ENCODE data around the gene GPSM1.

The GPSM1 gene

DNA sequence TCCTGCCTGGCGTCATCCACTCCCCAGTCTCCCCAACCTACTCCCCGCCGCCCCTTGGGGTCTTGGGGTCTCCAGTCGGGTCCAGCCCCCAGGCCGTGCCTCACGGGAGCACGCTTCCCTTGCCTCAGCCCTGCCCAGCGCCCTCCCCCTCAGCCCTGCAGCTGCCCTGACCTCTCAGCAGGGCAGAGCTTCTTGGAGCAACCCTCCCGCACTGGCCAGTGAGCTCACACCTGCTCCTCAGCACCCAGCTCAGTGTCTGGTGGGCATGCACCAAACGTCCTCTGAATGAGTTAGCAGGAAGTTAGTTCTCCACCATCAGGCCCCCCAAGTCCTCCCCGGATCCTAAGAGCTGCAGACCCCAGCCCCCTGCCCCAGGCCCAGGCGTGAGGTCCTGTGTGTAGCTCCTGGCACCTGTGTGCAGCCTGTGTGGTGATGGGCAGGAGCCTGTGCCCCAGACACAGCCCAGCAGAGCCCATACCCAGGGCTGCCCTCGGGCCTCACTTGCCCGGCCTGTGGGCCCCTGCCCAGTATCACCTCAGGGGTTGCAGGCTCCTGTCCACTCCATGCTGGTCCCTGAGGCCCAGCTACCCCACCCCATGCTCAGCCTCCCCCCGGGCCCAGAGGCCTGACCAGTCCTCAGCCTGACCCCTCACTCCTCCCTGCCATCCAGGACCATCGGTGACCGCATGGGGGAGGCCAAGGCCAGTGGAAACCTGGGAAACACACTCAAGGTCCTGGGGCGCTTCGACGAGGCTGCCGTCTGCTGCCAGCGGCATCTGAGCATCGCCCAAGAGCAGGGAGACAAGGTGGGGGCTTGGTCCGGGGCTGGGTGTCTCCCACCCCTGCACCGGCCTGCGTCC, 8.2 kb downstream of the GPSM1 start:
- DNase-seq = no peak

DNA sequence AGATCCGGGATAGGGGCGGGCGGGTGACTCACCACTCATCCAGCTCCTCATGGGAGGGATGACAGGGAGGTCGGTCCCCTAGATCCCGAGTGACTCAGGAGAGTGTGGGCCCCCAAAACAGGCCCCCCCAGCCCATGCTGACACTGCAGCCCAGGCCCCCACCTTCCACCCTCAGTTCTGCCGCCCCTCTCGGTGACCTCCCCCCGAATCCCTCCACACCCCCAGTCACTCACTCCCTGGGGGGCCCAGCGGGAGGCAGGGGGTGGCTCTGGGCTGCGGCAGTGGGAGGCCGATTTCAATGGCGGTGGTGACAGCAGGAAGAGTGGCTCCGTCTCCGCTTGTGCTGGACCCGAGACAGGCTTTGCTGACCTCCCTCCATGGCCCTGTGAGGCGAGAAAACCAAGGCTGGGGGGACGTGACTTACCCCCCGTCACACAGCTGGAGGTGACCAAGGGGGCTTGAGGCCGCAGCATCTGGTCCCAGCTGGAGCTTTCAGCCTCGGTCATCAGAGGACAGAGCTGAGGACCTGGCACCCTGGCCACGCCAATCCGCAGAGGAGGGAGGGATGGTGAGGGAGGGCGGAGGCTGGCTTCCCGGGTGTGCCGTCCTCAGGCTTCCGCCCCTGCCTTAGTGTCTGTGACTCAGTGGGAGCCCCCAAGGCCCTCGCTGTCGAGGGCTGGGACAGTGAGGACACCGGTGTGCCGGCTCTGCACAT, 9.0 kb downstream of the GPSM1 start:
- DNase-seq = no peak

DNA sequence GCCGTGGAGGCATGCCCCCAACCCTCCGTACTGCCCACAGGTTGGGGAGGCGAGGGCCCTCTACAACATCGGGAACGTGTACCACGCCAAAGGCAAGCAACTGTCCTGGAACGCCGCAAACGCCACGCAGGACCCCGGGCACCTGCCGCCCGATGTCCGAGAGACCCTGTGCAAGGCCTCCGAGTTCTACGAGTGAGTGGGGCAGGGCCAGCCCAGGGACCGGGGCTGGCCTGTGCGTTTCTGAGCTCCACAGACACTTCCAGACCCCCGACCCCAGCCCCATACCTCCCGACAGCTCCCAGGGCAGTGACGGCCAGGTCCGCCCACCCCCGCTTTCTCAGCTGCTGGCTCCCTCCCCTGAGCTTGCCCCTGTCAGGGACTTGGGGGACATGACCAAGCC, 9.5 kb downstream of the GPSM1 start:
- DNase-seq = no peak

DNA sequence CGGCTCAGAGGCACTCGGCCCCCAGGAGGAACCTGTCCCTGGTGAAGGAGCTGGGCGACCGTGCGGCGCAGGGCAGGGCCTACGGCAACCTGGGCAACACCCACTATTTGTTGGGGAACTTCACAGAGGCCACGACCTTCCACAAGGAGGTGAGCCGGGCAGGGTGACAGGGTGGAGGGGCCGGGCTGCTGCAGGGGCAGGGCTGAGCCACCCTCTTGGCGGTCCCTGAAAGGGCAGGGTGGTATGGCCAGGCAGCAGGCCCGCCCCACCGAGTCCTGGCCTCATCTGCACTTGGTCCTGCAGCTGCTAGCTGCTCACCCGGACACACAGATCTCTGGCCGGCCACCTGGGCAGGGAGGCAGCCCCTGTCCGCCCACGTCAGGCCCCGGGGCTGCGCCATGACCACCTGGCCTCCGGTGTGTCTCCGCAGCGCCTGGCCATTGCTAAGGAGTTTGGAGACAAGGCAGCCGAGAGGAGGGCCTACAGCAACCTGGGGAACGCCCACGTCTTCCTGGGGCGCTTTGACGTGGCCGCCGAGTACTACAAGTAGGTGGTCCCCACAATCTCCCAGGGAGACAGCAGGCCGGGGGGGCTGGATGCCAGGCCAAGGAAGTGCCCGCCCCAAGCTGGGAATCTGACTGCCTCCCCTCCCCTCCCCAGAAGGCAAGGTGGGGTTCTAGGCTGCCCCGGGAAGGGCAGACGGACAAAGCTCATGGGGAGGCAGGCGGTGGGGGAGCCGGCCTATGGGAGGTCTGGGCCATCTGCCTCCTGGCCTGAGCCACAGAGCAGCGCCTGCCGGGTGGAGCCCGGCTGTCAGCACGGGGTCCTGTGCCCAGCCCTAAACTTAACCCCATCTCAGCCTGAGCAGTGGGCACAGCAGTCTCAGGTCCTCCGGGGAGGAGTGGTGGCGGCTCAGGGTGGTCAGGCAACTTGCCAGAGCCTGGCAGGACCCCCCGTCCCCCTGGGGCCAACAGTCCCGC, 10.4 kb downstream of the GPSM1 start:
- DNase-seq = no peak

- DNase-seq = no peak
Measured at GRCh38 chr9:136338511-136338910, 11.2 kb downstream of the GPSM1 start.

GRCh38 chr9:136339173-136339957, 12.0 kb downstream of the GPSM1 start:
- DNase-seq = peak; percentile 35

DNA sequence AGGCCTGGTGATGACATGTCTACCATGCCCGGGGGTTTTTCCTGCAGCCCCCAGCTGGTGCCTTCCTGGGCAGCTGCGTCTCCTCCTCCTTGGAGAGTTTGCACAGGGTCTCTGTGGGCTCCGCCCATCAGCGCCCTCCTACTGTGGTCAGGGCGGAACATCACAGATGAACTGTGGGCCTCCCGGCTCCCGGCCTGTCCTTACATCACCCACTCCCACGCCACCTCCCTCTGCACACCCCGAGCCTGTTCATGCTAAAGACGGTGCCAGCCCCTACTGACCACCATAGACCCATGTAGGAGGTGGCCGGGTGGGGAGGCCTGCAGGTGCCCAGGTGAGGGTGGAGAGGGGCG, 12.6 kb downstream of the GPSM1 start:
- DNase-seq = no peak

DNA sequence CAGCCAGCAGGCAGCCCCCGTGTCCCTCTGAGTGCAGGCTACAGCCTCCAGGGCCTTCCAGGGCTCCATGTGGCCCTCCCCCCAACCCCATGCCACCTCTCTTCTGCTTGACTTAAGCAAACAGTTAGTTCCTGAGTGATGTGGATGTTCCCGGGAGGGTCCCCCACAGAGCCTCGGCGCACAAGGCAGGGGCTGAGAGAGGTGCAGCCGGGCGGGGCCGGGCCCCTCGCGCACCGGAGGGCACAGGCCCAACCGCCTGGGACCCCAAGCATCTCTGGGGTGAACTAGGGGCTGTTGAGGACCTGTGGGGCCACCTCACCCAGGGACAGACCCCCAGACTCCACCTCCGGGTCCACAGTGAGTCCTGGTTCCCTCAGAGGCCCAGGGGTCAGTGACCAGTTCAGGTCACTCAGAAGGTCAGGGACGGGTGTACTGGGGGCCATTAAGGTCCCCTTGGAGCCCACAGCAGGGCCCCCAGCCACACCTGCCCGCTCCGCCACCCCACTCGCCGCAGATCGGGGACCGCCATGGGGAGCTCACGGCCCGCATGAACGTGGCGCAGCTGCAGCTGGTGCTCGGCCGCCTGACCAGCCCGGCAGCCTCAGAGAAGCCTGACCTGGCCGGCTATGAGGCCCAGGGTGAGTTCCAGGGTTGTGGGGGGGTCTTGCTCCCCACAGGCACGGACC, 13.2 kb downstream of the GPSM1 start:
- DNase-seq = no peak

GRCh38 chr9:136341042-136341655, 13.8 kb downstream of the GPSM1 start:
- DNase-seq = no peak

- no peak for DNase-seq
Measured at GRCh38 chr9:136341769-136342168, 14.4 kb downstream of the GPSM1 start.

DNA sequence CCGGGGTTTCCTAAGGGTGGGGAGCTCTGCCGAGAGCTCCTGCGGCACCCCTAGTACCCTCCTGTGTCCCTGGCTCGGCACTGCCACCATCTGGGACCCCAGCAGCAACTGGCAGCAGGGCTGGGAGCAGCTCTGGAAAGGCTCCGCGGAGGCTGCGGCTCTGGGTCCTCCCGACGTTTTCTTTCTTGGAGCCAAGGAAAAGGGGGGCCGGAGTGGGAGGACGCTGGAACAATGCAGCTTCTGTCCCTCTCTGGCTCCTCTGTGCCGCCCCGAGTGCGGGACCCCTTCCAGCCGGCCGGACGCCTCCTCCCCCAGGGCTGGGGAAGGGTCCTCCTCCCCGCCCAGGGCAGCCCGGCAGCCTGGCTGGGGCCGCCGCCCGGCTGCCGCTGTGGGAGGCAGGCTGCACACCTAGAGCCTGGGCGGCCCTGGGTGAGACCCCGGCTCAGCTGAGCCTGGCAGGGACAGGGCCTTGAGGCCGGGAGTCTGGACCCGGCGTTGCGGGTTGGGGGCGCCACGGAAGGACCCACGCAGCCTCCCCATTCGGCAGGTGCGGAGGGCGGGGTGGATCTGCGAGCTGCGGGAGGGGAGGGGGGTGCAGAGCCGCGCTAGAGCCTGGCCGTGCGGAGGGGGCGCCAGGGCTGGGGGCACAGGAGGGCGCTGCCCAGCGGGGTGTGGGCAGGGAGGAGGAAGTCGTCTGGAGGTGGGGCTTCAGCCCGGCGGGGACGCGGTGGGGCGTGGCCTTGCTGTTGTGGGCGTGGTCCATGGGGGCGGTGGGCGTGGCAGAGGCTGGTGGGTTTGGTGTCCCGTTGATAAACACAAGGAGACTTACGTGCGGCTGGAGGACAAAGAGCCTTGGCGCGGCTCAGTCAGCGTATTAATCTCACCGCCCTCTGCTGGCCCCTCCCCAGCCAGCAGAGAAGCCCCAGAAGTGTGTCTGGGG, 15.1 kb downstream of the GPSM1 start:
- peak; percentile 56 for DNase-seq

DNA sequence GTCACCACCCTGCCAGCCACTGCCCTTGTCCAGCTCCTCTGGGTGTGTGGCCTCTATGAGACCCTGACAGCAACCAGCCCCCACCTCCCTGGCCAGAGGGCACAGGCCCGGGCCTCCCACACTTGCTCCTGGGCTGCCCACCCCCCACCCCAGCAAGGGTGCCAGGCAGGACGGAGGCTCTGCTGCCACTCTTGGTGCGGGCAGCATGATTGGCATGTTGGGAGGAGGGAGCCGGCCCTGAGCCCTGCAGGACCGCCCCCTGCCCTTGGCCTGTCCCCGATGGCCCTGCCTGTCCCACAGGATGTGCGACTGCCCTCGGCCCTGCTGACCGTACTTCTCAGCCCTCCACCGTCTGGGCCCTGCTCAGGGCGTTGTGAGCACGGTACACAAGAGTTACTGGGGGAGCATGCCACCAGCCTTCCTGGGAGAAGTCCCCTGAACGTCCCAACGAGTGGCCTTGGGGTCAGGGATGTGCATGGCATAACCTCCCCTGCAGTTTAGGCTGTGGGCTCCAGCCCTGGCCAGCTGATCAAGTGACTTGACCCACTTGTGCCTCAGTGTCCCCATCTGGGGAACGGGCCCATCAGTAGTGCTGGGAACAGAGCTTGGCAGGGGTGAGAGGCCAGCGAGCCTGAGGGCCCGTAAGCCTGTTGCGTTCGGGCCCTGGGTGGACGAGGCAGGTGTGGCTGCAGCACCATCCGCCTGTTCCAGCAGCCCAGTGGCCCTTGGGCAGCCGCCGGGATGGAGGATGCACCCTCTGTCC, 16.0 kb downstream of the GPSM1 start:
- no peak for DNase-seq

- DNase-seq = no peak
Measured at GRCh38 chr9:136343884-136344269, 16.5 kb downstream of the GPSM1 start.

- DNase-seq = no peak
Measured at GRCh38 chr9:136344544-136345280, 17.4 kb downstream of the GPSM1 start.

GRCh38 chr9:136345281-136346156, 18.2 kb downstream of the GPSM1 start:
- DNase-seq = no peak

GRCh38 chr9:136346157-136346481, 18.8 kb downstream of the GPSM1 start:
- DNase-seq = no peak

GRCh38 chr9:136346927-136347465, 19.7 kb downstream of the GPSM1 start:
- no peak for DNase-seq
